ENCODE results near the gene TIPARP.

Gene TIPARP

GRCh38 chr3:156687023-156687422, 12.6 kb downstream of the TIPARP start:
- Histone ChIP-seq H3K4ac (ENCODE audit: low read depth, low read length) (no peak overlapping the region), H3K27me3 (ENCODE audit: insufficient read depth, low read length) (no peaks in the 10 kb centered on the region), H2AK5ac (ENCODE audit: low read length) (no peak overlapping the region), H2AFZ (ENCODE audit: insufficient read depth, low read length, poor library complexity) (no peak overlapping the region), H3K79me1 (ENCODE audit: low read length) (no peaks in the 10 kb centered on the region), H2BK12ac (ENCODE audit: low read length) (no peak overlapping the region), H3K23ac (ENCODE audit: low read length) (no peak overlapping the region), H3K18ac (ENCODE audit: low read length) (no peak overlapping the region), H2BK120ac (ENCODE audit: insufficient read depth, low read length, poor library complexity) (no peak overlapping the region), H3K9me3 (ENCODE audit: insufficient read depth, low read depth, low read length) (no peaks in the 10 kb centered on the region), H3K79me2 (ENCODE audit: control insufficient read depth, insufficient read depth, low read length, poor library complexity) (no peaks in the 10 kb centered on the region), H4K12ac (ENCODE audit: low read depth, low read length) (no peak overlapping the region), H2BK5ac (ENCODE audit: low read depth, low read length, poor library complexity) (no peak overlapping the region), H3K27ac (ENCODE audit: low read depth, low read length) (no peak overlapping the region), H3K4me1 (ENCODE audit: control insufficient read depth in 1 of 2, insufficient read depth in 2 of 2, low read length in 2 of 2) (no peaks in the 10 kb centered on the region), H4K8ac (ENCODE audit: low read depth, low read length) (no peak overlapping the region), H3K4me3 (ENCODE audit: low read depth, low read length) (no peak overlapping the region), H3K14ac (ENCODE audit: low read length) (no peak overlapping the region), H3K4me2 (ENCODE audit: low read length) (no peak overlapping the region), H3K36me3 (ENCODE audit: control insufficient read depth in 1 of 2, insufficient read depth in 2 of 2, low read length in 2 of 2) (peaks cover 2 to 3% of the 10 kb centered on the region in 2 experiments), H3K9ac (ENCODE audit: low read length) (no peak overlapping the region), H4K91ac (ENCODE audit: low read depth, low read length) (no peak overlapping the region)
- no peak for DNase-seq

- H3K4me3 ChIP-seq (ENCODE audit: low read depth, low read length) = no peak overlapping the region
- no peak overlapping the region for H4K91ac ChIP-seq (ENCODE audit: low read depth, low read length)
- H3K23ac ChIP-seq (ENCODE audit: low read length) = no peak overlapping the region
- no peak overlapping the region for H3K9ac ChIP-seq (ENCODE audit: low read length)
- WGBS (ENCODE audit: extremely low coverage, insufficient coverage, insufficient read length) = no CpG with 5 or more reads among the region's 7 CpGs
- H2BK12ac ChIP-seq (ENCODE audit: low read length) = no peak overlapping the region
- no peaks in the 10 kb centered on the region for H3K9me3 ChIP-seq (ENCODE audit: insufficient read depth, low read depth, low read length)
- H3K14ac ChIP-seq (ENCODE audit: low read length) = no peak overlapping the region
- H2BK120ac ChIP-seq (ENCODE audit: insufficient read depth, low read length, poor library complexity) = no peak overlapping the region
- no peak overlapping the region for H3K4ac ChIP-seq (ENCODE audit: low read depth, low read length)
- H2BK5ac ChIP-seq (ENCODE audit: low read depth, low read length, poor library complexity) = no peak overlapping the region
- no peak for DNase-seq
- H3K4me2 ChIP-seq (ENCODE audit: low read length) = no peak overlapping the region
- no peak overlapping the region for H2AK5ac ChIP-seq (ENCODE audit: low read length)
- no peaks in the 10 kb centered on the region for H3K79me1 ChIP-seq (ENCODE audit: low read length)
- H2AFZ ChIP-seq (ENCODE audit: insufficient read depth, low read length, poor library complexity) = no peak overlapping the region
- H3K27me3 ChIP-seq (ENCODE audit: insufficient read depth, low read length) = no peaks in the 10 kb centered on the region
- H3K27ac ChIP-seq (ENCODE audit: low read depth, low read length) = no peak overlapping the region
- H3K4me1 ChIP-seq (ENCODE audit: control insufficient read depth in 1 of 2, insufficient read depth in 2 of 2, low read length in 2 of 2) = no peaks in the 10 kb centered on the region
- H4K8ac ChIP-seq (ENCODE audit: low read depth, low read length) = no peak overlapping the region
- no peak overlapping the region for H3K18ac ChIP-seq (ENCODE audit: low read length)
- peaks cover 2 to 3% of the 10 kb centered on the region in 2 experiments for H3K36me3 ChIP-seq (ENCODE audit: control insufficient read depth in 1 of 2, insufficient read depth in 2 of 2, low read length in 2 of 2)
- no peak overlapping the region for H4K12ac ChIP-seq (ENCODE audit: low read depth, low read length)
- no peaks in the 10 kb centered on the region for H3K79me2 ChIP-seq (ENCODE audit: control insufficient read depth, insufficient read depth, low read length, poor library complexity)
Measured at GRCh38 chr3:156688632-156689452, 14.5 kb downstream of the TIPARP start.

- no CpG with 5 or more reads among the region's 1 CpG for WGBS (ENCODE audit: extremely low coverage, insufficient coverage, insufficient read length)
Measured at GRCh38 chr3:156689608-156690007, 15.2 kb downstream of the TIPARP start.

GRCh38 chr3:156691920-156692319, 17.5 kb downstream of the TIPARP start:
- no peak for DNase-seq
- H4K12ac ChIP-seq (ENCODE audit: low read depth, low read length) = no peak overlapping the region
- H3K14ac ChIP-seq (ENCODE audit: low read length) = no peak overlapping the region
- peaks cover 2 to 3% of the 10 kb centered on the region in 2 experiments for H3K36me3 ChIP-seq (ENCODE audit: control insufficient read depth in 1 of 2, insufficient read depth in 2 of 2, low read length in 2 of 2)
- H3K9ac ChIP-seq (ENCODE audit: low read length) = no peak overlapping the region
- no peak overlapping the region for H2BK120ac ChIP-seq (ENCODE audit: insufficient read depth, low read length, poor library complexity)
- no peak overlapping the region for H4K8ac ChIP-seq (ENCODE audit: low read depth, low read length)
- H3K9me3 ChIP-seq (ENCODE audit: insufficient read depth, low read depth, low read length) = no peaks in the 10 kb centered on the region
- no peak overlapping the region for H3K4ac ChIP-seq (ENCODE audit: low read depth, low read length)
- H2AK5ac ChIP-seq (ENCODE audit: low read length) = no peak overlapping the region
- no peak overlapping the region for H2AFZ ChIP-seq (ENCODE audit: insufficient read depth, low read length, poor library complexity)
- H3K79me1 ChIP-seq (ENCODE audit: low read length) = no peaks in the 10 kb centered on the region
- no peak overlapping the region for H3K18ac ChIP-seq (ENCODE audit: low read length)
- H3K4me1 ChIP-seq (ENCODE audit: control insufficient read depth in 1 of 2, insufficient read depth in 2 of 2, low read length in 2 of 2) = no peaks in the 10 kb centered on the region
- H3K4me2 ChIP-seq (ENCODE audit: low read length) = no peak overlapping the region
- no peaks in the 10 kb centered on the region for H3K79me2 ChIP-seq (ENCODE audit: control insufficient read depth, insufficient read depth, low read length, poor library complexity)
- H4K91ac ChIP-seq (ENCODE audit: low read depth, low read length) = no peak overlapping the region
- H2BK12ac ChIP-seq (ENCODE audit: low read length) = no peak overlapping the region
- no CpG with 5 or more reads among the region's 1 CpG for WGBS (ENCODE audit: extremely low coverage, insufficient coverage, insufficient read length)
- H3K4me3 ChIP-seq (ENCODE audit: low read depth, low read length) = no peak overlapping the region
- no peaks in the 10 kb centered on the region for H3K27me3 ChIP-seq (ENCODE audit: insufficient read depth, low read length)
- no peak overlapping the region for H3K27ac ChIP-seq (ENCODE audit: low read depth, low read length)
- no peak overlapping the region for H3K23ac ChIP-seq (ENCODE audit: low read length)
- no peak overlapping the region for H2BK5ac ChIP-seq (ENCODE audit: low read depth, low read length, poor library complexity)

More at GRCh38 chr3:156689608-156690007, 15.2 kb downstream of the TIPARP start:
- Histone ChIP-seq H2BK12ac (ENCODE audit: low read length) (no peak overlapping the region), H4K12ac (ENCODE audit: low read depth, low read length) (no peak overlapping the region), H4K8ac (ENCODE audit: low read depth, low read length) (no peak overlapping the region), H3K27me3 (ENCODE audit: insufficient read depth, low read length) (no peaks in the 10 kb centered on the region), H3K4me2 (ENCODE audit: low read length) (no peak overlapping the region), H3K9ac (ENCODE audit: low read length) (no peak overlapping the region), H3K79me2 (ENCODE audit: control insufficient read depth, insufficient read depth, low read length, poor library complexity) (no peaks in the 10 kb centered on the region), H3K4me3 (ENCODE audit: low read depth, low read length) (no peak overlapping the region), H2BK5ac (ENCODE audit: low read depth, low read length, poor library complexity) (no peak overlapping the region), H3K36me3 (ENCODE audit: control insufficient read depth in 1 of 2, insufficient read depth in 2 of 2, low read length in 2 of 2) (peaks cover 0 to 3% of the 10 kb centered on the region in 2 experiments), H4K91ac (ENCODE audit: low read depth, low read length) (no peak overlapping the region), H3K18ac (ENCODE audit: low read length) (no peak overlapping the region), H3K79me1 (ENCODE audit: low read length) (no peaks in the 10 kb centered on the region), H2AK5ac (ENCODE audit: low read length) (no peak overlapping the region), H3K4ac (ENCODE audit: low read depth, low read length) (no peak overlapping the region), H2BK120ac (ENCODE audit: insufficient read depth, low read length, poor library complexity) (no peak overlapping the region), H2AFZ (ENCODE audit: insufficient read depth, low read length, poor library complexity) (no peak overlapping the region), H3K14ac (ENCODE audit: low read length) (no peak overlapping the region), H3K27ac (ENCODE audit: low read depth, low read length) (no peak overlapping the region), H3K23ac (ENCODE audit: low read length) (no peak overlapping the region), H3K9me3 (ENCODE audit: insufficient read depth, low read depth, low read length) (no peaks in the 10 kb centered on the region), H3K4me1 (ENCODE audit: control insufficient read depth in 1 of 2, insufficient read depth in 2 of 2, low read length in 2 of 2) (no peaks in the 10 kb centered on the region)
- no peak for DNase-seq
